ENCODE measurements around the gene SMARCB1.
A peak's percentile ranks its signal among the peaks of the same experiment; 100 is the strongest.

DNA sequence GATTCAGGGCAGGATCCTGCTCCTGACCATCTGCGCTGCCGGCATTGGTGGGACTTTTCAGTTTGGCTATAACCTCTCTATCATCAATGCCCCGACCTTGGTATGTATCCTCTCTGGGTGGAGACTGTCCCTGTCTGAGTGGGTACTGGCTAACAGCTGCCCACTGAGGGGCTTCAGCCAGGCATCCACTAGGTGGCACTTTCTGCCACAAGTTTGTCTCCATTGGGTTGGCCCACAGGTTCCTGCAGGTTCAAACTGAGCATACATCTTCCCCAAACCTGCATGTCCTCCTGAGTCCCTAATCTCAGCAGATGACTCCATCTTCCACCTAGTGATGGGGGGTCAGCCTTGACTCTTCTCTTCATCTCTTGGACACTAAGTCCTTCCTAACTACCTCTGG, 75.3 kb downstream of the SMARCB1 start:
- TF ChIP-seq CTCF (IDR thresholded peaks at IDR 0.05), result peak in 1 of 3 experiments; percentile 16
- TF ChIP-seq POLR2A (IDR thresholded peaks at IDR 0.05), result no peak
- no peak for TF ChIP-seq POLR2AphosphoS5 (IDR thresholded peaks at IDR 0.05; ENCODE audit: insufficient read depth in 1 of 2, low read depth in 1 of 2)
